Right renal cortex interstitium (tissue), 3 donors: ENCODE measurements around the gene ADAT1. TPM values are rescaled to one million over a fixed set of nuclear protein-coding genes. Genes with fewer than 3 reads are reported as not detected.

Experiments used
- DNase-seq, 3 donors: peaks; one replicate each; pipeline ENCODE4 v3.0.0-alpha.2; 2013; ENCODE audit warnings: low read depth in 3 of 3, low spot score in 2 of 3
- polyA plus RNA-seq, 3 donors: library from polyadenylated mRNA; unstranded; fragments of 120-200 nt; gene quantifications; one replicate each; pipeline ENCODE4 v1.2.1, GENCODE V29; 2013; ENCODE audit not compliant: insufficient read length in 3 of 3

Gene ADAT1
- polyA plus RNA-seq: 10 to 100 TPM; 40.1 to 64.9 (median 50.0) TPM

DNA sequence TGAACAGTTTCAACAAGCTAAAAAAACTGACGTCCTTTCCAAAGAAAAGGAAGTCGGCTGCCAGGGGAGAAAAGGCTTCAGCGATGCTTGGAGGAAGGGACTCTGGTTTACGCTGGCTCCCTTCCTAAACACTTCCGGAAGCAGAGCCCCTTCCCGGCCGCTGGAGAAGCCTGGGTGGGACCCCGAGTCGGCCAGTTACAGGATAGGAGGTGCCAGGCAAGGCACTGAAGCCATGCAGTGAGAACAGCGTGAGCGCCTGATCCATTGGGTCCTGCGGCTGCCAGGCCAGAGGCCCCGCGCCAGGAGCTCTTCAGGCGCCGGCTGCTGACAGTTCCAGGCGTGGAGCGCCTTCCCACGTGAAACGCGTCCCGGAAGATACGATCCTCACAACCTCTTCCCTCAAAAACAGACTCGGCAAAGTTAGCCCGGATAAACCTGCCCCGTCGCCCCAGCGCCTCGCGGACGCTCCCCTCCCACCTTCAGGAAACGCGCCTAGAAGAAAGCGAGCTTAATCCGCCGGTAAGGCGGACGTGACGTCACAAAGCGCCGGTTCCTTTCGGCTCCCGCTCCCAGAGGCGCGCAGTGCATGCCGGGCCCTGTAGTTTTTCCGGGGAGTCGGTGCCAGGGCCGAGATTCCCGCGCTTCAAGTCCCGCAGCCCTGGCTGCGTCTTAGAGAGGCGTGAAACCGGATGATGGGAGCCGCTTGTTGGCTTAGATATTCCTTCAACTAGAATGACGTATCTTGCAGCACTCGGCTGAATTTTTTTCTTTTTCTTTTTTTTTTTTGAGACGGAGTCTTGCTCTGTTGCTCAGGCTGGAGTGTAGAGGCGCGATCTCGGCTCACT is at the start of gene ADAT1:
Gene ADAT1, minus strand, starts transcription at position 521 of the 845 bp plus-strand sequence. CDS start 2,482 bp downstream, outside the sequence.
- peak; percentile 95 to 99 (median 96) for DNase-seq

GRCh38 chr16:75667503-75667902 is 44.4 kb upstream of the ADAT1 start:
- no peak for DNase-seq

DNA sequence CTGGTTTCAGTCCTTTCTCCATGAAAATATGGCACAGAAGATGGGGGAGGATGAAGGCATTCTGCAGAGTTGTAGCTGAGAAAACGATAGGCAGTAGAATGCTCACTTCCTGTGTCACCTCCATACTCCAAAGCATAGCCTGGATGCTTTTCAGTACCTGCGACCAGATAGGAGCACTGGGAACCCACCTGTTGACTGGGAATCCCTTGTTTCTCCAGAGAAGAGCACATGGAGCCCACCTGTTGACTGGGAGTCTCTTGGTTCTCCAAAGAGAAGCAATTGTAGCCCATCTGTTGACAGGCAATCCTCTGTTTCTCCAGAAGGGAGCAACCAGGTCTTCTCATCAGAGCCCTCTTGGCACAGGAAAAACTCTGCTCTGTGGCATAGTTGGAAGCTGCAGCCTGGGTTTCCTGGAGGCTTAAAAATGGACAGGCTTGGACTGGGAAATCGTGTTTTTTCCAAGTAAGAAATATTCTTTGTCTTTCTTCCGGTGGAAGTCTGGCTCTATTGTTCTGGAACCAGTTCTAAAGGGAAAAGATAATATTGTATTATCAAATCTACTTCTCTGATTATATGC is 37.7 kb upstream of the ADAT1 start:
- no peak for DNase-seq

DNA sequence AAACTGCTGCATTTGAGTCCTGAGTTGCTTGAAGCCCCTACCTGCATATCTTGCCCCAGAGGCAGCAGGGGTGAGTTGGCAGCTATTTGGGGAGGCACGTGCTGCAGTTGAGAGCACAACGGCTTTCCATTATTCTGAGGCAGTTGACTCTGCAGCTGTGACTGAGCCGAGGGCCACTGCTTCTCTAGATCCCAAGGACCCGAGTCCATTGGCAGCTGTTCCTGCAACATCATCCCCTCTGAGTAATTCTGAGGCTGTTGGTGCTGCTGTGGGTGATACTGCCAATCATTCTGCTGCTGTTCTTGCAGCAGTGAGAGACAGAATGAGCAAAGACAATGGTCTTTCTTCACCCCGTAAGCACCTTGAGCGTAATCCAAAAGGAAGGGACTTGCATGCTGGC is 37.2 kb upstream of the ADAT1 start:
- no peak for DNase-seq

DNA sequence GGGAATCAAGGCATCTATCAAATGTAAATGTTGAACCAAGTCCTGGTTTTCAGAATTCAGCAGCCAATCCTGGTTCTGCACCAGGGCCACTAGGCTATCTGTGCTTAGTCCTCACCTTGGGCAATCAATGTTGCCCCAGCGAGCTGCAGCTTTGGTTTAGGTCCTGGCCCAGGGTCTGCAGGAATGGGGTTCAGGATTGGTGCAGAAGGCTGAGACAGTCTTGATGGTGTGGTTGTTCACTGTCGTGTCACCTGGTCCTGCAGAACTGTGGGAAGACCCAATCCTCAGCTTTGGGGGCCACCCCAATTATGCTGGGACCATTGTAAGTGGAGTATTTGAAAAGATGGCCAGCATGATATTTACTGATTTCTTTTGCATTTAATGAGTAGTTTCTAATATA is 35.1 kb upstream of the ADAT1 start:
- DNase-seq: no peak

DNA sequence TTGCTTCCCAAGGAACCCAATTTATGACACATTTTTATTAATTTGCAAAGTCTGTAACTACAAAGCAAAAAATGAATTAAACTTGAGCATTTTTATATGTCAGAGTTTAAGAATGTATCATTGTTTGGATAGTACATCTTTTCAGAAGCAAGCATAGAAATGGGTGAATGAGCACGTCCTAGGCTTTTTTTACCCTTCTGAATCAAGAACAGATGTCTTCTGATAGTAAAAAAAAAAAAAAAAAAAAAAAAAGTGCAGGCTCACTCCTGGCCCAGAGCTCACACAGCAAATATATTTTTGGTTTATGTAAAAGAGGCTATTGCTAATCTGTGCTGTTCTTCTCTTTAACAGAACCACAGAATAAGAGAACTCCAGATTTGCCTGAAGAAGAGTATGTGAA is 30.8 kb upstream of the ADAT1 start:
- DNase-seq: no peak

DNA sequence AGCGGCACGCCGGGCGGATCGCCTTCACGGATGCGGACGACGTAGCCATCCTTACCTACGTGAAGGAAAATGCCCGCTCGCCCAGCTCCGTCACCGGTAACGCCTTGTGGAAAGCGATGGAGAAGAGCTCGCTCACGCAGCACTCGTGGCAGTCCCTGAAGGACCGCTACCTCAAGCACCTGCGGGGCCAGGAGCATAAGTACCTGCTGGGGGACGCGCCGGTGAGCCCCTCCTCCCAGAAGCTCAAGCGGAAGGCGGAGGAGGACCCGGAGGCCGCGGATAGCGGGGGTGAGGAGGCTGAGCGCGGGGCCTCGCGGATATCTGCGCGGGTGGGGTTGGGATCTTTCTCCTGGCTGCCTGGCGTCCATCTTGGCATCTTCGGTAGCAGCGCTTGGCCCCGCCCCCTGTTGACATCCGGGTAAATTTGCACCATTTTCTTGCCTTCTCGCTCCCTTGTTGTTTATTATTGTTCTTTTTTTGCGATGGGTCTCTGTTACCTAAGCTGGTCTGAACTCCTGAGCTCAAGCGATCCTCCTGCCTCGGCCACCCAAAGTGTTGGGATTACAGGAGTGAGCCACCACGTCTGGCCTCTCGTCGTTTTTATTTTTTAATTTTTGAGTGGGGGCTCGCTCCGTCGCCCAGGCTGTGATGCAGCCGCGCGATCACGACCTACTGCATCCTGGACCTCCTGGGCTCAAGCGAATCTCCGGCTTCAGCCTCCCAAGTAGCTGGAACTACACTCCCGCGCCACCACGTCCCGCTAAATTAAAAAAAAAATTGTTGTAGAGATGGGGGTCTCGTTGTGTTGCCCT is 25.4 kb upstream of the ADAT1 start:
- DNase-seq: peak; percentile 70 to 79 (median 76)

GRCh38 chr16:75647492-75648264 is 24.6 kb upstream of the ADAT1 start, which contains the start of the genes KARS1 and TERF2IP:
Gene KARS1, minus strand, starts transcription at chr16:75647665. Its CDS starts 26 bp downstream, at chr16:75647639.
Gene TERF2IP, plus strand, starts transcription at chr16:75647773. Its CDS starts 110 bp downstream, at chr16:75647883.
- DNase-seq: peak; percentile 82 to 85 (median 84)

DNA sequence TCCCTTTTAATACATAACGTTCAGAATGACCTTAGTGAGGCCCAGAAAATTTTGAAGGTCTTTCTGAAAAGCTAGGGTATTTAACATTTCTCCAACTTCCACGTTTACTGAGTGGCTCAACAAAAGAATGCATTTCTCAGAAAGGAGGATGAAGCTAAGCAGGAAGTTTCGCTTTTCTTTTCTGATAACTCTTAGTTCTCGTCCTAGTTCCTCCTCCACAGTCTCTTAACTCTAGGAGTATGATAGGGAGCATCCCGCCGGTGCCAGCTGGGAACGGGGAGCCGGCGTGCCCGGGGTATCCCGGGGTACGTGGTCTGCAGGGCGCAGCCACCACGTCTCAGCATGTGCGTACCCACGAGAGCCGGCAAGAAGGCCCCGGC is 24.0 kb upstream of the ADAT1 start:
- no peak for DNase-seq

DNA sequence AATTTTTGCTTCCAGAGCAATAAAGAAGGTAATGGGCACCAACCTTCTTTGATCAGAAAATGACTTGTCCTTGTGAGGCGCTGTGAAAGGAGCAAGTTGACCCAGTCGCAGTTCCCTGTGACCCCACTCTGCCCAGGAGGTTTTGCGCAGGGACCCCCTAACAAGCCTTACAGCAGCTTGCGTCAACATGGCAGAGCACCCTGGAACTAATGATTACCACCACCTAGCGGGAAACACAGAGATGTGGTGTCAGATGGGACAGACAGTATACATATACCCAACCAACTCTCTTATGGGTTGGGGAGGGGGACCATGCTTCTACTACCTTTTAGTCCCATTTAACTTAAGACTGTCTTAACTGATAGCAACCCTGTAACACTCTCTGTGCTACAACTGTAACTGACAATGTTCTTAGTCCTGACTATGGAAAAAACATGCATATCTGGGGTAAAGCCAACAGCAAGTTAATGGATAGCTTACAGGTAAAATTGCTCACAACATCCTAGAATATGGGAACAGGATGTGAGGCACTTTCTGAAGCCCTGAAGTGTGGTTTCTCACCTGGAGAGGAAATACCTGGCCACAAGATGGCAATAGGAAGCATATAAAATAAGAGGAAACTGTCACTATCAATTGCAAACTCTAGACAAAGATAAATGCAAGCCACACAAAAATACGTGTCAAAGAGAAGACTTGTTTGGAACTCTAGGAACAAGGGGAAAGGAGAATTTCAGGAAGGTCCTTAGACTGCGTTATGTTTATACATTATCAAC is 21.3 kb upstream of the ADAT1 start:
- DNase-seq: no peak

DNA sequence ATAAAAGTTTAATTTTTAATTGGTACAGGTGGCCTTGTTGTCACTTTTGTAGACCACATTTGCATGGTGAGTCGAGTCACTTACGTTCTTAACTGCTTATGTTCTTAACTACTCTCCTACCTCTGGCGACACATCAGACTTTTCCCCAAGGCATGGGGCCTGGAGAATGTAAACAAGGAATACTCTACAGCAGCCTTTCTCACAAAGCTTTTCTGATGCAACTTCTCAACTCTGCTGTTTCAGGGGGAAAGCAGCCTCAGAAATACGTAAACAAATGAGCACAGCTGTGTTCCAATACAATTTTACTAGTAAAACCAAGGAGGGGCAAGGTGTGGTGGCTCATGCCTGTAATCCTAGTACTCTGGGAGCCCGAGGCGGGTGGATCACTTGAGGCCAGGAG is 17.5 kb upstream of the ADAT1 start:
- DNase-seq: no peak

- DNase-seq: no peak
These were observed 12.0 kb upstream of the ADAT1 start for GRCh38 chr16:75635036-75635435.

DNA sequence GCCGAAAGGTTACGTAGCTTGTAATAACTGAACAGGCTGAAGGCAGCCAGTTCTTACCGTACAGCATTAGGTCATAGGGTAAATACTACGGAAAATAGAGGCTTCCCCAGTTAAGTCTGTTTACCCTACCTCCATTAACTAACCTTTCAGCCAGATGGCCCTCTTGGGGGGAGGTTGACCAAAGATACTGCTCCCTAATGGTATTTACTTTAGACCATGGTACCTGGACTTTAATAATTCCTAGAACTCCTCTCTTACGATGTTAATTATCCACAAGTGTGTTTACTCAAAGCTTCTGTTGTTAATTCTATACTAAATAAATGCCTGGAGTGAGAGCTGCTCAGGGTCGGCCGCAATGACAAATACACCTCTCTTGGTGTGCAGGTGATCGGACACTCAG is 9.8 kb upstream of the ADAT1 start:
- DNase-seq: no peak

GRCh38 chr16:75630052-75630451 is 7.0 kb upstream of the ADAT1 start:
- no peak for DNase-seq

DNA sequence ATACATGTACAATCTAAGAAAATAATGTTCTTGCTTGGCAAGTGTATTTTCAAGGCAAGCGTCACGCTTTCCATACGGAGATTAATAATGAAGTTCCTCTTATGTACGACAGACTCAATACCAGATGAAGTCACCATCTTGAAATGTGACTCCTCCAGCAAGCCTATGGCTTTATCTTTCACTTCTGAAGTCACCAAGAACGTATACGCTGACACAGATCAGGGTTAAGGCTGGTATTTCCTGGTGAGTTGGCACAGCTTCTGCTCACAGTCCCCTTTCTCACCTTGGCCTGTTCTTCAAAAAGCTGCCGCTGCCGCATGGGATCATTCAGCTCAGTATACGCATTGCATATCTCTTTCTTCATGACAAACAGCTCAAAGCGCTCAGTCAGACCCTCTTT is 6.1 kb upstream of the ADAT1 start:
- no peak for DNase-seq

GRCh38 chr16:75628351-75628750 is 5.3 kb upstream of the ADAT1 start:
- DNase-seq: no peak

- DNase-seq: no peak
These were observed 4.8 kb upstream of the ADAT1 start for GRCh38 chr16:75627851-75628250.

DNA sequence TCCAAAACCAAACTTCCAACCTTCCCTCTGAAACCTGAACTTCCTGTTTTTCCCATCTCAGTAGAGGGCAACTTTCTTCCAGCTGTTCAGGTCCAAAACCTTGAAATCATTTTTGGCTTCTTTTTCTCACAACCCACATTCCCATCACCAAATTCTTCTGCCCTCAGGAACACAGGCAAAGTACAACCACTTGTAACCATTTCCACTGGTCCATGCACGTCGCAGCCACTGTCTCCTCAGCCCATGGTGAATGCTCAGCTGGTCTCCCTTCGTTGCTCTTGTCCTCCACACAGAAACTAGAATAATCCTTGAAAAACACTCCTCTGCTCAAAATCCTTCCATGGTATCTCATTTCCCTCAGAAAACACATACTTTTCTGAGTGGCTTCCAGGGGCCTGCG is 3.7 kb upstream of the ADAT1 start:
- DNase-seq: no peak

DNA sequence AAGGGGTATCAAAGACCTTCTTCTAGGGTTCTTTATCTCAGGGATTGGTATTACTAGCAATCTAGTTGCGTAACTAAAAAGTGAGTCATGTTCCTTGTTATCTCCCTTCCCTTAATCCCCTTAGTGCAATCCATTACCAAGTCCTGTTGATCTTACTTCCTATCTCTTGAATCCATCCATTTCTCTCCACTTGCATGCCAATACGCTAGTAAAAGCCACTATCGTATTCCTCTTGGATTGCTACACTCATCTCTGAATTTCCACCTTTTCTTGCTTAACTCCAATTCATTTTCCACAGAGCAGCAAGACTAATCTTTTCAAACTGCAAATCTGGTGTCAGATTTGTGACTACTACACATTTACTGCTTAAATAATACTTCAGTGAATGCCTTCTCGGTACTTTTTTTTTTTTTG is 1.8 kb upstream of the ADAT1 start:
- no peak for DNase-seq

- no peak for DNase-seq
These were observed 2.0 kb downstream of the ADAT1 start for GRCh38 chr16:75621170-75621477.
